Measurements from ENCODE around the gene COMT.
"Not testable (repeated sequence)": the region's sequence is repeated elsewhere in the genome, so short reads cannot be mapped to it uniquely, and the experiment has no call there.

The COMT gene

GRCh38 chr22:19929586-19930550 is 11.7 kb upstream of the COMT start:
- DNase-seq (ENCODE audit: low spot score): no peak

- DNase-seq (ENCODE audit: low spot score): no peak
Observed at GRCh38 chr22:19930551-19931486, 10.8 kb upstream of the COMT start.

DNA sequence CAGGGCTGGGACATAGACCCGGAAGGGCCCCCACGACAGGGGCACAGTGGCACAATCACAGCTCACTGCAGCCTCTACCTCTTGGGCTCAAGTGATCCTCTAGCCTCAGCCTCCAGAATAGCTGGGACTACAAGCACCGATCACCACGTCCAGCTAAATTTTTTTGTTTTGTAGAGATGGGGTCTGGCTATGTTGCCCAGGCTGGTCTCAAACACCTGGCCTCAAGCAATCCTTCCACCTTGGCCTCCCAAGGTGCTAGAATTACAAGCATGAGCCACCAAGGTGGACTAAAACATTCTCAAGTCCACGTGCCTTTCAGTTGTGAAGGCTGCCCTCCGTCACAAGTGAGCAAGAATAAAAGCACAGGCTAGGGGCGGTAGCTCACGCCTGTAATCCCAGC is 10.1 kb upstream of the COMT start:
- no peak for DNase-seq (ENCODE audit: low spot score)

DNA sequence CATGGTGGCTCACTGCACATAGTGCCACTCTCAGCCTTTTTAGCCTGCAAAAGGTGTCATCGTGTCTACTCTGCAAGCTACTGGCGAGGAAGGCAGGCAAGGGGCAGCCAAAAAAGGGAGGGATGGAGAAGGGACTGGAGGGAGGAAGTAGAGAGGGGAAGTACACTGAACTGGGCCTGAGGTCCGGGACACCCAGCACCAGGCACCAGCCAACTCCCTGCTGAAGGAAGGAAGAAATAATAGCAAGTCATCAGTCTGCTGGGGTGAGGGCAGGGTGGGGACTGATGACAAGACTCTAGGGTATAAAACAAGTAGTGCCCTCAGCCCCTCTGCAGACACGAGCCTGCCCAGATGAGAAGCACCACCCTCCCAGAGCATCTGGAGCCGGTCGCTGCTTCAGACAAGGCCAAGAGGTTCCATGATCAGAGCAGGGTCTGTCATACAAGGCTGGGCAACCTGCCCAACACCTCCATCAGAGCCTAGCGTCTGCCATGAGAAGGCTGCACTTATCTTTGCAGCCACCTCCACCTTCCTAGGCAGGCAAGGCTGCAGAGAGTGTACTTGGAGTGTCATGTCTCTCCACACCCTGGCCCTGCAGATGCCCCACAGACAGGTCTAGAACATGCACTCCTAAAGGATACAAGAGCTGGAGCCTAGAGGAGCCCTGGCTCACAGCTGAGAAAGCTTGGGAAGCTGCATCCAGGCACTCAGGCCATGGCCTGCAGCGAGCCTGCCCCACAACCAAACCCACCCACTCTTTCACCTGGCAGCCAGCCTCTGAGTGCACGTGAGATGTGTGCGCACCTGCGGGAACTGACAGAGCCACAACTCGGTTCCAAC is 9.0 kb upstream of the COMT start:
- no peak for DNase-seq (ENCODE audit: low spot score)

DNA sequence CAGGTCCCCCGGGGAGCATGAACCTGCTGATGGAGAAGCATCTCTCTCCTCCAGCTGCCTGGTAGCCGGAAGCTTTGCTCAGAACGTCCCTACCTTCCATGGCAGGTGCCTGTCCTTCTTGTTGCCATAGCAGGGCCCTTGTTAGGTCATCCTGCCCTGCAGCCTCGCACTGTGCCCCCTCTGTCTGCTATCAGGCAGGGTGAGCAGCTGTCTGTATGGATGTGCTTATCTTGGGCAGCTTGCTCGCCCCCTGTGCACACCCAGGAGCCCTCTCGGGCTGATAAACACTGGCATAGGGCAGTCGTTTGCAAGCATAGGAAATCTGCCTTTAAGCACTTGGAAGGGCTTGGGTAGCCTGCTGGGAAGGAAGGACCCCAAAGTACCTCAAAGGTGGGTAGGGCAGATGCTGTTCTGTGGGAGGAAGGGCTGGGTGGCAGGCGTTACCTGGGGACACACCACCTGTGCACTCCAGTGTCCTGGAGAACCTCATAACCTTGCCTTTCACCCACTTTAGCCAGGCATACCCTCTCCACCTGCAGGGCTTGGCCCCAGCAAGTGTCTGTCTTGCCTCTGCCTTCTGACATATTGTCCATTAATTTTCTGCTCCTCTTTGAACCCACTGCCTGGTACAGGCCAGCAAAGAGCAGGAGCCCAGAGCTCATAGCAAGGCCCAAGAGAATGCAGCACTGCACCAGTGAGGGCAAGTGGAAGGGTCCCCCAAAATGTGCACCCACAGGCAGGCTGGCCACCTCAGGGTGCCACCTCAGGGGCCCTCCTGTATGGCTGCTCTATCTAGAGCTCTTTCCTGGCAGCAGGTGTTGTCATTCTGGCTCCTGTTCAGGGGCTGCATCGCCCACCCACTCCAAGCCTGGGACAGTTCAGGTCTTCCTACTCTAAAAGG is 8.0 kb upstream of the COMT start:
- DNase-seq (ENCODE audit: low spot score): no peak

DNA sequence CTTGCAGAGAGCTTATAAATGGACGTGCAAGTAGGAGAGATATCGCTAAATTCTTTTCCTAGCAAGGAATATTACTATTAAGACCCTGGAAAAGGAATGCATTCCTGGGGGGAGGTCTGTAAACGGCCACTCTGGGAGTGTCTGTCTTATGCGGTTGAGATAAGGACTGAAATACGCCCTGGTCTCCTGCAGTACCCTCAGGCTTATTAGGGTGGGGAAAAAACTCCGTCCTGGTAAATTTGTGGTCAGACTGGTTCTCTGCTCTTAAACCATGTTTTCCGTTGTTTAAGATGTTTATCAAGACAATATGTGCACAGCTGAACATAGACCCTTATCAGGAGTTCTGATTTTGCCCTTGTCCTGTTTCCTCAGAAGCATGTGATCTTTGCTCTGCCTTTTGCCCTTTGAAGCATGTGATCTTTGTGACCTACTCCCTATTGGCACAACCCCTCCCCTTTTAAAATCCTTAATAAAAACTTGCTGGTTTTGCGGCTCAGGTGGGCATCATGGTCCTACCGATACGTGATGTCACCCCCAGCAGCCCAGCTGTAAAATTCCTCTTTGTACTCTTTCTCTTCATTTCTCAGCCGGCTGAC is 6.4 kb upstream of the COMT start:
- DNase-seq (ENCODE audit: low spot score): not testable (repeated sequence)

GRCh38 chr22:19936513-19936912 is 5.1 kb upstream of the COMT start:
- no peak for DNase-seq (ENCODE audit: low spot score)

GRCh38 chr22:19937616-19938473 is 3.7 kb upstream of the COMT start:
- DNase-seq (ENCODE audit: low spot score): no peak

DNA sequence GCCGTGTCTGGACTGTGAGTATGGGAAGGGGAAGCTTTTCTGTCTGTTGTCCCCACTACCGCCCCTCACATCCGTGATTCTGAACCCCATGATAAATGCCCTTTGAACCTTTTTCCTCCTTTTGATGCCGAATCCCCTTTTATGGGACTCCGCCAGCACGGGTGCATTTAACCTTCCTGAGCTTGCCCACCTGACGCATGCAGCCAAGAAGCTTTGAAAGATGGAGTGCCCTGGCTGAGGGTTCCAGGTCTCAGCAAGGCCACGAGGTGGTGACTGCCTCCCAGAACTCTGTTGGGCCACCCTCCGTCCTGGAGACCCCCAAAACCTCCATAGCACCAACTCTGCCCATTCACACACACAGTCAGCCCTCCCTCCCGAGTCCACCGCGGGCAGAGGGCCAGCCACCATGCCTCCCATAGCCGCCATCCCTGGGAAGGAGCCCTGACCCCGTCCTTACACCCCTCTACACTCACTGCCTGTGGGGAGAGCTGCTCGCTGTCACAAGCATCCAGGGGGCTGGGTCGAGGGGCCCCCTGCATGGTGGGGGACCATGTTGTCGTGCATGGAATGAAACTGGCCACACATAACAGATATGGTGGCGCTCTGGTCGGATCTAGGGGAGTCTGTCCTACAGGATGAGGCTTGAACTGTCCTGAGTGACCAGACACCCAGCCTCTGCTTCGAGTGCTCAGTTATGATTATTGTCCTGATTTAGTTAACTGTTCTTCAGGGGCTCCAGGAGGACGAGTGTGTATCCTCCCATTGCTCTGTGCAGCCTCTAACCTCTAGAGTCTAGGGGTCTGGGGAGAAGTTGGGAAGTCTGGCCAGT is 822 bp upstream of the COMT start:
- no peak for DNase-seq (ENCODE audit: low spot score)

DNA sequence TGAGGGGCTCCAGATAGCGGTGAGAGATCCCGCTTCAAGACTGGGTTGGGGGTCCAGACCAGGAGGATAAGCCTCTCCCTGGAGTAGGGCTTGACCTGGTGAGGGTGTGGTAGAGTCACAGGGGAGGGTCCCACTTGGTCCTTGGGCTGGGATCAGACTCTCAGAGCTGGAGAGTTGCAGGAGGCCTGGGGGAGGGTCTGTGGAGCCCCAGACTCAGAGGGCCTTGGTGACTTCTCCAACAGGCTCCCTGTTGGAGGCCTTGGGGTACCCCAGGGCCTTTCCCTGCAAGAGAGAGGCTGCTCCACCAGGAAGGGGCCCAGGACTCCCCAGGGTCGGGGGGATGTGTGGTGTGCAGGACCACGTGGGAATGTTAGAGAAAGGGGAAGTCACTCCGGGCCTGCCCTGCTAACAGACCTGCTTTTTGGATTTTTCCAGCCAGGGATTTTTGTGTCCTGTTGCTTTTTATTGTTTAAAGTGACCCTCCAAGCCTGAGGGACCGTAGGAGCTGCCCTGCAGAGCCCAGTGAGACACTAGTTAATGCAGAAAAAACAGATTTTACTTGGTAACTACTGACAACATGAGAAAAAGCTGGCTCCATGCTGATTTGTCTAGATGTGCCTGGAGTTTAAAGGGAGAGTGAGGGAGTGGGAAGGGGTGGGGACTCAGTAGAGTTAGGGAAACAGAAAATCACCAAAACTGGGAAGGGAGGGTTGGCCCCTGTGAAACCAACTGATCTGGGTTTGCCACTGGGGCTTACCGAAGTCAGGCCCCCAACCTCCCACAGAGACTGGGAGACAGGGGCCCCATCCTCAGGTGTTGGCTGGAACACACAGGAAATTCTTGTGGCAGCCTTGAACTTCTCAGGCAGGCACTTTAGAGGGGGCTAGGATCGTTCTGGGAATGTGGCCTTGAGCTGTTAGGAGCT is 847 bp downstream of the COMT start:
- no peak for DNase-seq (ENCODE audit: low spot score)

GRCh38 chr22:19943082-19944026 is 1.8 kb downstream of the COMT start:
- DNase-seq (ENCODE audit: low spot score): no peak

DNA sequence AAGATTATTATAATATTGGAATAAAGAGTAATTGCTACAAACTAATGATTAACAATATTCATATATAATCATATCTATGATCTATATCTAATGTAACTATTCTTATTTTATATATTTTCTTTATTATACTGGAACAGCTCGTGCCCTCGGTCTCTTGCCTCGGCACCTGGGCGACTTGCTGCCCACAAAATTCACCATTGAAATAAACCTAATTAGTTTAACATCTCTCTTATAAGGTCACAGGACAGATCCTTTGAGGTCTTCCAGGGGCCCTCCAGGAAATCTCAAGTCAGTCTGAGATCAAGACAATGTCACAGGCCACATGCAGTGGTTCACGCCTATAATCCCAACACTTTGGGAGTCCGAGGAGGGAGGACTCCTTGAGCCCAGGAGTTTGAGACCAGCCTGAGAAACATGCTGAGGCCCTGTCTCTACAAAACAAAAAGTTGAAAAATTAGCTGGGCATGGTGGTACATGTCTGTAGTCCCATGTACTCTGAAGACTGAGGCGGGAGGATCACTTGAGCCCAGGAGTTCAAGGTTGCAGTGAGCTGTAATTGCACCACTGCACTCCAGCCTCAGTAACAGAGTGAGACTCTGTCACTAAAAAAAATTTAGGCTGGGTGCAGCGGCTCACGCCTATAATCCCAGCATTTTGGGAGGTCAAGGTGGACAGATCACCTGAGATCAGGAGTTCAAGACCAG is 6.6 kb downstream of the COMT start:
- DNase-seq (ENCODE audit: low spot score): no peak

GRCh38 chr22:19951346-19951745 is 9.8 kb downstream of the COMT start:
- no peak for DNase-seq (ENCODE audit: low spot score)

- DNase-seq (ENCODE audit: low spot score): no peak
Observed at GRCh38 chr22:19955241-19956128, 13.9 kb downstream of the COMT start.

- DNase-seq (ENCODE audit: low spot score): no peak
Observed at GRCh38 chr22:19957445-19957844, 15.9 kb downstream of the COMT start.
